Measurements from ENCODE around the gene PTPMT1.
"Not testable (repeated sequence)": the region's sequence is repeated elsewhere in the genome, so short reads cannot be mapped to it uniquely, and the experiment has no call there.

Gene PTPMT1

GRCh38 chr11:47550288-47551047 is 14.9 kb upstream of the PTPMT1 start:
- DNase-seq: no peak

DNA sequence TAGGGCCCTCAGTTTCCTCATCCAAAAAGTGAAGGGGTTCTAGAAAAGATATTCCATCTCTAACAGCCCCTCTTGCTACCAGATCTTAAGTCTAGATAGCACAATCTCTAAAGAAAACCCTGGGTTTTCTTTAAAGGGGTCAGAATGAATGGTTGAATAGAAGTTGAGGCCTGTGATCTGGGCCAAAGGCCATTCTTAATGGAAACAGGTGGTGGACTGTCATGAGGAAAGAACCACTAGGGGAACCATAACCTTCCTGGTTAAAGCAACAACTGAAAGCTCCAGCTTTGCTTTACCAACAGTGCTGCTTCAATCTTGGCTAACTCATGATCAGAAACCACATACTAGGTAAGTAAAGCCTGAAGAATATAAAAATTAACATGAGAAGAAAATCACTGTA is 14.3 kb upstream of the PTPMT1 start:
- no peak for DNase-seq

GRCh38 chr11:47552056-47552565 is 13.3 kb upstream of the PTPMT1 start:
- DNase-seq: peak; percentile 26

- DNase-seq: peak; percentile 93
These were observed 12.6 kb upstream of the PTPMT1 start, which contains the start of gene CELF1 for GRCh38 chr11:47552566-47553405. TSS of gene CELF1 (minus strand) at chr11:47553132. CDS start at chr11:47499523, 53,609 bp downstream.

- no peak for DNase-seq
These were observed 12.0 kb upstream of the PTPMT1 start for GRCh38 chr11:47553406-47553743.

DNA sequence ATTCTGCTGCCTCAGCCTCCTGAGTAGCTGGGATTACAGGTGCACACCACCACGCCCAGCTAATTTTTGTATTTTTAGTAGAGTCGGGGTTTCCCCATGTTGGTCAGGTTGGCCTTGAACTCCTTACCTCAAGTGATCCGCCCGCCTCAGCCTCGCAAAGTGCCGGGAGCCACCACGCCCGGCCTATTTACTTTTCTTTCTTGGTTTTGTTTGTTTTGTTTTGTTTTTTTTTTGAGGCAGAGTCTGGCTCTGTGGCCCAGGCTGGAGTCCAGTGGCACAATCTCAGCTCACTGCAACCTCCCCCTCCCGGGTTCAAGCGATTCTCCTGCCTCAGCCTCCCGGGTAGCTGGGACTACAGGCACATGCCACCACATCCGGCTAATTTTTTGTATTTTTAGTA is 8.4 kb upstream of the PTPMT1 start:
- not testable (repeated sequence) for DNase-seq

DNA sequence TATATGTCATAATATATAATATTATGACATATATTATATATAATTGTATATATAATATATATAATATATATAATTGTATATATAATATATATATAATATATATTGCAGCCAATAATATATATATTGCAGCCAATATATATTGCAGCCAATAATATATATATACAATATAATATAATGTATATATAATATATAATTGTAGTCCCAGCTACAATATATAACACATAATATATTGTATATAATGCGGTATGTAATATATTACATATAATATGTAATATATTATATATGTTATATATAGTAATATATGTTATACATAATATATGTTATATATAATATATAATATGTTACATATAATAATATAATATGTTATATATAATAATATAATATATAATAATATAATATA is 6.7 kb upstream of the PTPMT1 start:
- no peak for DNase-seq

DNA sequence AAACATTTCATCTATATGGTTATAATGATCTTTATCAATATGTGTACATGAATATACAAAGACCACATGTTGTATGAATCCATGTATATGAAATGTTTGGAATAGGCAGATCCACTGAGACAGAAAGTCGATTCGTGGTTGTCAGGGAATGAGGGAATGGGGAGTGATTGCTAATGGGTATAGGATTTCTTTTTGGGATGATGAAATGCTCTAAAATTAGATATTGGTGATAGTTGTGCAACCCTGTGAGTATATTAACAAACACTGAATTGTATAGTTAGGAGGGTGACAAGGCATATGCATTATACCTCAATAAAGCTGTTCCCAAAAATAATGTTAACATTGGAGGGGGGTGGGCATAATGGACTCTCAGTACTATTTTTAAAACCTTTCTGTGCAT is 5.0 kb upstream of the PTPMT1 start:
- no peak for DNase-seq

GRCh38 chr11:47562393-47562792 is 3.0 kb upstream of the PTPMT1 start:
- not testable (repeated sequence) for DNase-seq

- DNase-seq: not testable (repeated sequence)
These were observed 1.0 kb upstream of the PTPMT1 start for GRCh38 chr11:47564366-47564765.

DNA sequence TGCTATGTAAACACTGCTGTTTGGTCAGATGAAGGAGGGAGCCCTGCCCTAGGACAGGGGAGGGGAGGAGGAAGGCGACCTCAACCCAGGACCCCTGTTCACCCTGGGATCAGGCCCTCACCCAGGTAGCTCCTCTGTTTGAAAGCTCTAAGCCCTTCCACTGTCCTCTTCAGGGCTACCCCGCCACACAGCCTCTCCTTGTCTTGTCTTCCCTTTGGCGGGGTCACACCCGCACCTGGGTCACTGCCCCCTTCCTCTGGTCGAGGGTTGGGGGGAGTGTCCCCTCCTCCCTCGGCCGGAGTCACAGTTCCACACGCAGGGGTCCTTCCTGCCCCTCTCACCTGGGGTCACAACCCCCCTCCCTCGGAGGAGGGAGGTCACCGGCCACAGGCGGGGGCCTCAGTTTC is 463 bp upstream of the PTPMT1 start:
- no peak for DNase-seq

- DNase-seq: peak; percentile 8
These were observed 825 bp downstream of the PTPMT1 start for GRCh38 chr11:47566149-47566698.

- no peak for DNase-seq
These were observed 4.2 kb downstream of the PTPMT1 start for GRCh38 chr11:47569646-47570045.

DNA sequence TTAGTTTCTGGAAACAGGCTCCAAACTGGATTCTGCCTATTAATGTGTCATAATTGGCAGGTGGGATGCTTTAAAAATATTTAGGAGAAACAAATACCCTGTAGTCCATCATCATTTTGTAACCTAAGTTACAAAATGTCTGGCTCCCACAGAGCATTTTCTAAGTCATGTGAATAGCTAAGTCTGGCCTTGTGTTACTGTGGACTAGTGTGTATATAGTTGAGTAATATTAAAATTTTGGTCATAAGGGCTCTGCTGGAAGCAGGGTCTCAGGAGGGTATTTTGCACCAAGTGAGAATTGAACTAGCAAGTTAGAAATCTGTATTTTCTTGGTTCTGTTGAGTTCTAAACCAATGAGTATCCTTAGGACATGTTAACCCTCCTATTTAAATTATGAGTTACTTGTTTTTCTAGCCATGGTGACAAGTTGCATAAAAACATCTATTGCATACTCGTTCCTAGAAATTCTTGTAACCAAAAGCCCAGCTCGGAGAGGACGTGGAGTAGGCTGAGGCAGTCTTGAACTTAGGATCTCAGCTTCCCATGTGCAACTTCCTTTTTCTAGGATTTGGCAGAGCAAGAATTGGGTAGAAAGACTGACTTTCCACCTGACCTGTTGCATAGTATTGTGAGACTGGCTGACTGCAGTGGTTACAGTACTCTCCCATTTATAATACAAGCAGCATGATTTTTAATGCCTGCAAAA is 5.4 kb downstream of the PTPMT1 start:
- no peak for DNase-seq

DNA sequence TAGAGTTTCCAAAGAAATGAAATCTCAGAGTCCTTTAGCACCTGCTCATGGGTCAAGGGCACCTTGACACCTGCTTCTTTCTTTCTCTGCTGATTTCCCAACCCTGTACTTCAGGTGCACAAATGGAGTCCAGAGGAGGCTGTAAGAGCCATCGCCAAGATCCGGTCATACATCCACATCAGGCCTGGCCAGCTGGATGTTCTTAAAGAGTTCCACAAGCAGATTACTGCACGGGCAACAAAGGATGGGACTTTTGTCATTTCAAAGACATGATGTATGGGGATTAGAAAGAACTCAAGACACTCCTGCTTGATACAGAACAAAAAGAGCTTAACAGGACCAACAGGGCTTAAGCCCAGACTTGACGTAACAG is 5.9 kb downstream of the PTPMT1 start:
- DNase-seq: no peak

DNA sequence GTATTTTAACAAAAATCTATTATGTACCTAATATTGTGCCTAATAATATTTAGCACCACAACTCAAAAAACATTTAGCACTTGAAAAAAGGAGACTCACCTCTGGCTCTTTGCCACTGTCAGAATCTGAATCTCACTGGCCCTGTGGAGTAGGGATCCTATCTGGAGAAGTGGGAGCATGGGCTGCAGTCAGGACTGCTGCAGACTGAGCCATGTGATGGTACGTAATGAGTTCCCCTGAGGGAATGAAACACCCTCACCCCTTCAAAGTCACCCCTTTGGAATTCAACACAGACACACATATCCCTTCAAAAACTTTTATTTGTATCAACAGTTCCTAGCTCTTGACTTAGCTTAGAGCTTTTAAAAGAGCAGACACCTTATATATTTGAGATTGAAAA is 6.5 kb downstream of the PTPMT1 start:
- no peak for DNase-seq

DNA sequence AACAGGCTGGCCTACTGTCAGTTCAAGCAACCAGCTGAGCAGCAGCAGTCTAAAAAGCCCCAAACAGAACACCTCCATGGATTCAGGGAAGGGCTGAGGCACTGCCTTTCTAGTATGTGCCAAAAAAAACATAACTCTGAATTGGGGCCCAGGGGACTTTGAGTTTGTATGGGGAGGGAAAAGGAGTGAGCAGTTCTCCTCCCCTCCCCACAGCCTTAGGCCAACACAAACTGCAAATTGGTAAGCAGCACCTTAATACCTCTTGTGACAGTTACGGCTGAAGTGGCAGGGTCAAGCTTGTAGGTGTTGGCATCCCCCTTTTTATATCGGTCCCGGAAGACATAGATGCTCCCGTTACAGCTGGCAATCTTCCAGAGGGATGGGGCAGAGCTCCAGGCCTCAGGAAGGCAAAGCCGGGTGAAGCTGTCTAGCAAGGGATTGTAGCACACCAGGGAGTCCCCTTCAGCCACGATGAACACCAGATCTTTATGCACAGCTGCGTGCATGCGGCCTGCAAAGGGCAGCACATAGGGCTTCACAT is 7.4 kb downstream of the PTPMT1 start:
- no peak for DNase-seq

DNA sequence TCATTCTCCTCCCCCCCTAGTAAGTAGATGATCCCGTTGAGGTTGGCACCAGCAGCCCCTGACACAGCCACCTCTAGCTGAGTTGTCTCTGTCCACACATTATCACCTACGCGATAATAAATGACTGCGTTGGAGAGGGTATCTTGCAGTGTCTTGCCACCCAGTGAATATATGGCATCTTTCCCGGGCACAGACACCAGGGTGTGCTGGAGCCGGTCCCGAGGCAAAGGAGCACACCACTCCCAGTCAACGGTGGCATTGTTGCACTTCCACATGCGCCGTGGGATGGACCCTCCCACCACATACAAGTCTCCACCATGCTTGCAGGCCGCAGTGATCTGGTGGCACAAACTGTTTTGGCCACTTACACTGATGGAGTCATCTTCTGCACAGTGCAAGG is 7.9 kb downstream of the PTPMT1 start:
- DNase-seq: no peak

DNA sequence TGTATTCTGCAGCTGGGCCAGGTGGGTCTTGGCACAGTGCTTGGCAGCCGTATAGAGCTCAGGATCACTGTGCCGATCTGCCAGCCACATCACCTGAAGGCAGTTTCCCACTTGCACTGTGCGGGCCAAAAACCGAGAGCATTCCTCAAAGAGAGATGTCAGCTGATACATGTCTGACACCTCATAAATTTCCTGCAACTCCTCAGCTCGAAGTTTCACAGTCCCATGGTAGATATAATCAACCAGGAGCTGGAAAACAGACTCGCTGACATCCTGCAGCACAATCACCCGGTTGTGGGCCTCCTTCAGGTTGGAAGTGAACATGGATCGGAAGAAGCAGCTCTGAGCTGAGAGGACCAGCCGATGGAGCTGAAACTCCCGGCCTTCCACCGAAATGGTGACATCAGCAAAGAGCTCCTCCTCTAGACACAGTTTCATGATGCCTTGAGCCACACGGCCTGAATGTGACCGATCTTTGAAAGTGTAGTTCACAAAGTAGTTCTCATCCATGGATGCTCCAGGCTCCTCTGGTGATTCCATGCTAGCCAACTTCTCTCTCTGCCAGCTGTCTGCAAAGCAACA is 12.2 kb downstream of the PTPMT1 start:
- no peak for DNase-seq

- DNase-seq: peak; percentile 90
These were observed 13.4 kb downstream of the PTPMT1 start, which contains the start of the genes KBTBD4 and NDUFS3 for GRCh38 chr11:47578524-47579494. TSS of gene KBTBD4 (minus strand) at chr11:47578970. CDS start at chr11:47578951, 19 bp downstream. TSS of gene NDUFS3 (plus strand) at chr11:47579074. CDS start at chr11:47579092, 18 bp downstream.

DNA sequence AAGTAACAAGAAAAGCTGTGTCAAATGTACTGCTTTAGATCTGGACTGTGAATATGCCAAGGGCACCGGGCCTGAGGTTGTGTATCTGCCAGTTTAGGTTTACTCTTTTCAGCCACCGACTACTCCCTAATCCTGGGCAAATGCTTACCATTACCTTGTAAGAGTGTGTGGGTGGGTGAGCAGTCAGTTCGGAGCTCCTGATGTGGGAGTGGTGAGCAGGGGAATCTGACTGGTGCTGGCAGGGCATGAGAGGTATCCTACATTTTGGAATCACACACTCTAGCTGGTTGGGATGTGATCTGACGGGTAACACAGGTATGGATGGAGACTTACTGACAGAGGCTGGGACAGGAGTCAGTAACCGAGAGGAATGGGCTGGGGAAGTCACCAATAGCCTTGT is 18.4 kb downstream of the PTPMT1 start:
- DNase-seq: no peak

Data from stimulated activated CD4-positive, alpha-beta T cell treated with anti-CD3 and anti-CD28 coated beads, Interleukin-4, amount 100 ng/mL, for 24 hours (primary cell).